NCI-H526 (cell line): ENCODE results near the gene SMC6.

ENCODE experiments used
- DNase-seq, 2 experiments: peaks; one replicate each; lab custom pipeline; 2025; lab: John Stamatoyannopoulos, UW

SMC6 gene

DNA sequence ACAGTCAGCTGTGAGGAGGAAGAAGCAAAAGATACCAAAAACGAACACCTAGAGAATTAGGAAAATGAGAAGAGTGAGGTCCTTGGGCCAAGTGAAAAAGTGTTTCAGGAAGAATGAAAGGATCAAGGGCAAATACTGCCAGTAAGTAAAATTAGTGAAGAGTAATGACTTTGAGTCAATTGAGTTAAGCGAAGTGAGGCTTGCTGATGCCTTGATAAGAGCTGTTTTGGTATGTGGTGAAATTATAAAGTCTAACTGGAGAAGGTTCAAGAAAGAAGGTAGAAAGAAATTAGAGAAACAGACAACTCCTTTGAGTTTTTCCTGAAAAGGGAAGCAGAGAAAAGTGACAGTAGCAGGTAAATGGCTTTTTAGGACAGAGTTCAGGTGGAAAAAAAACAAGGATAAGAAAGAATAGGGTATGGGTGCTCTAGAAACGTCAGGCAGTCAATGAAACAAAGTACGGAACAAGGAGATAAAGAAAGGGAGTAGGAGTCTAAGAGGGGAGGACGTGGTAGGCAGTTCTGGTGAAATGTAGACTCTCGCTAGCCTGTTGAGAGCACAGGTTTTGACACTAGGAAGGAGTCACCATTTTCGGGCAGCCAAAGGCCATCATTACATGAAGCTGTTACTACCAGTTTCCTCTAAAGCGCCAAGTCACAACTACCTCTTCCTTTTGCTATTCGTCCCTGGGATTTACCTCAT lies 42.9 kb downstream of the SMC6 start:
- DNase-seq: no peak

DNA sequence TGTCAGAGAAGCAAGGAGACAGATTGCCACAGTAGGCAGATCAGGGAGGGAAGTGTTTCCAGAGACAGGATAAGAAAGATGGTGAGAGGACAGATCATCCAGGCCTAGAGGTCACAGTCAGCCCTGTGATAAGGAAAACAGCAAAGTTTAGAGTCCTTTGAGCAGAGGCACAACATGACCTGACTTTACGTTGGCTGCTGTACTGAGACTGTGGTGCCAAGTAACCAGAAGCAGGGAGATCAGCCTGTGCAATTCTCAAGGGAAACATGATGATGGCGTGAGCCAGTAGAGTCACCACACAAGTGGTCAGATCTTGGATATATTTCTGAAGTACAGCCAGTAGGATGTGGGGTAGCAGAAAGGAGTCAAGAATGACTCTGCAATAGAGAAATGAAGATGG lies 43.7 kb downstream of the SMC6 start:
- DNase-seq: no peak

DNA sequence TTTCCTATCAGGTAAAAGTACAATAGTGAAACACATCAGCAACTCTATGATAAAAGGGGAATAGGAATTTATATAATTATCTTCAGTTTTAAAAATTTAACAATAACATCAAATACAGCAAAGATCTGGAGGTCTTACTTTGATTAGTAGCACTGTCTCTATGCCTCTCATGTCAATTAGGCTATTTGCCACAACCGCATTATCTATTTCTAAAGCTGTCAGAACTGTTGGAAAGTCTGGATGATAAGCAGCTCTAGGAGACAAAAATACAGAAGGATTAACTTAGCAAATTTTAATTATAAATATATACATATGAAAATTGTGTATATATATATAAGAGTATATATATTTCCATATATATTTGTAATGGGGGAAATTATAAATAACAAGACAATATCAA lies 45.1 kb downstream of the SMC6 start:
- DNase-seq: no peak

DNA sequence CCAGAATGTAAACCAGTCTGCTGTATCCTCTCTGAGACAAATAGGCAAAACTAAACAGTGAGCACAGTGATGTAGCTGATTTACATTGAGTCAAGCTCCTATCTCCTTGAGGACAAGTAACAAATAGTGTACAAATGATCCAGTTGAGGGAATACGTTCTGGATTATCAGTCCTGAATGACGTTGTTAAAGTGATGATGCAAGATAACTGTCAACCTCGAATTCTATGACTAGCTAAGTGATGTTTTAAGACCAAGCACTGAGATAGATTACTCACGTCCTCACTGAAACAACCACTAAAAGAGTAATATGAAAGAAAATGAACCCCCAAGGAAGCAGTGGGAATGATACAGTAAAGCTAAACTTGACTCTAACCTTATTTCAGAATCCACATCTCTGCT lies 46.8 kb downstream of the SMC6 start:
- DNase-seq: no peak

GRCh38 chr2:17690776-17691175 lies 62.8 kb downstream of the SMC6 start:
- no peak for DNase-seq

DNA sequence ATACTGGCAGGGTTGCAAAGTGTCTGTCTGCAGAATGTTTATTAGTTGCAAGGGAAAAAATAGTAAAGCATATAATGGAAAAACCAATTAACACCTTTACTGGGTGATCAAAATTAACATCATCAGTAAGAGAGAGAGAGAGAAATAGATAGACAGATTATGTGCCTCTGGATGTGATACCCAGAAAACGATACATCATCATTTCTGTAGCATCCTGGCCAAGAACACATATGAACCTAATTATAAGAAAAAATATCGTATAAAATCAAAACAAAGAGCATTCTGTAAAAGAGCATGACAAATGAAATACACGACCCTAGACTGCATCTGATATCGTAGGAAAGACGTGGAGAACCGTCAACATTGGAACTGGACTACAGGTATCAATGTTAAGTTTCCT lies 64.6 kb downstream of the SMC6 start:
- no peak for DNase-seq

DNA sequence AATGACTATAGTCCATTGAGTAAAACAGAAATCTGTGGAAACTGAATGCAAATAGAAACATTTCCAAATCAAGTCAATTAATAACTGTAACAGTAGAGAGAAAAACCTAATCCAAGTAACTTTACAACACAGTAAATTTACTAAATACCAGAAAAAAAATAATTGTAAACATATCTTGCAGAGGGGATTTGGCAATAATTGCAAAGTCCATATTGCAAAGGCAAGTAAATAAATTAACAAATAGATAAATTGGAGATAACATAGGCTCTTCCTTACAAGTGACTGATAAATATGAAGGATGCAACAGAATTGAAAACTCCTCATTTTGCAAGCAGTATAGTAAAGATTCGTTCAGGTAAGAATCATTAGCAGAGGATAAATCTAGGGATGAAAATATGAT lies 65.0 kb downstream of the SMC6 start:
- no peak for DNase-seq

GRCh38 chr2:17683981-17684380 lies 69.6 kb downstream of the SMC6 start:
- no peak for DNase-seq

DNA sequence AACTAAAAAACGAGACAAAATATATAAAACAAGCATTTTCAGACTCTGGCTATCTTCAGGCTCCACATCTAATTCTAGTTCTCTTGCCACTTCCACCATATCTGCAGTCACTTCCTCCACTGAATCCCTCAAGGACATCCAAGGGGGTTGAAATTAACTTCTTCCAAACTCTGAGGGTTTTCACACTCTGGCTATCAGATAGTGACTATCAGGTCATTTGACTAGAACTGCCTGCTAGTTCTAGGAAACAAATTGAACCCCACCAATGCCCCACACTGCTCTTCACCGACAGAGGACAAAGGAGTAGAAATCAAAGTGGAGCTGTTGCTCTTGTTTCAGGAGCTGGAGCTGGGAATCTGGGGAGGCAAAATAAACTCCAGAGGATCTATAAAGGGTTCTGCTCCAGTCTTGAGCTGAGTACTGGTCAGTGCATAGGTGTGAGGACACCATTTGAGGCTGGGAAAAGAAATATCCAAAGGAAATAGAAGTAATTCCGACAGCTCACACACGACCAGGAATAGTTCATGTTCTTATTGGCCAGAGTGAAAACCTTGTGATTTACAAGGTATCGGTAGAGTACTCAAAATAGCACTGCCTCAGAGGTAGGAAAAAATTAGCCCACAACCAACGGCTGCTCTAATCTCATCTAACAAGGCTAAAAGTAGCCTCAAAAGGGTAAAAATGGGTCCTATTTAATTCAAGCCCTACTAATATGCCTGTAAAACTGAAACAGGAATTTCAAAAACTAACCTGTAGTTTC lies 71.3 kb downstream of the SMC6 start:
- DNase-seq: no peak

GRCh38 chr2:17680119-17680518 lies 73.5 kb downstream of the SMC6 start:
- no peak for DNase-seq

DNA sequence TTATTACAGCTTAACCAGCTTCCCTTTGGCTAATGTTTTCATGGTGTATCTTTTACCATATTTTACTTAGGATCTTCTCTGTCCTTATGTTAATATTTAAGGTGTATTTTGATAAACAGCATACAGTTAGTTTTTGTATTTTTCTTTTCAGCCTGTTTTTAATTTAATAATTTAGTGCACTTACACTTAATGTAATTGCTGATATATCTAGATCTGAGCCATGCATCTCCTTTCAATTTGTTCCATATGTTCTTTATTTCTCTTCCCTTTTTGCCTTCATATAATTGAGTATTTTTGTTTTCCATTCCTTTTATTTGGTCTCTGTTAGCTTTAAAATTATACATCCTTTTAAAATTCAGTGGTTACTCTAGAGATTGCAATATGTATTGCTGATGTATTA lies 78.8 kb downstream of the SMC6 start:
- no peak for DNase-seq

GRCh38 chr2:17672583-17673317 lies 80.9 kb downstream of the SMC6 start:
- DNase-seq: no peak

DNA sequence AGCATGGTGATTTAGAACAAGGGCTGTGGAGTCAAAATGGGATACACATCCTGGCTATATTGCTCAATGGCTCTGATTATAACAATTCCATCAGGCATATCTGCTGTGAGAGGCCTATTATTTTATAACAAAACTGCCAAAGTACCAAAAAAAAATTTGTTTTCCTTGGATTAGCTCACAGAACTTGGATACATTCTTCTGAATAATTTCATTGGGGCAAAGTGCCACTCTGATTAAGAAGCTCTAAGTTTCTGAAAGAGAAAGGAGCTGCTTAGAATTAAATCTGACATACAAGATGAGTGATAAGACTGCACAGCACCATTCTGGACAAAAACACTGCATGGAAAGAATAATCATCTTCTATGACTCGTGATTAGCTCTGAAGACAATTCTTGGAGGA lies 85.7 kb downstream of the SMC6 start:
- no peak for DNase-seq

DNA sequence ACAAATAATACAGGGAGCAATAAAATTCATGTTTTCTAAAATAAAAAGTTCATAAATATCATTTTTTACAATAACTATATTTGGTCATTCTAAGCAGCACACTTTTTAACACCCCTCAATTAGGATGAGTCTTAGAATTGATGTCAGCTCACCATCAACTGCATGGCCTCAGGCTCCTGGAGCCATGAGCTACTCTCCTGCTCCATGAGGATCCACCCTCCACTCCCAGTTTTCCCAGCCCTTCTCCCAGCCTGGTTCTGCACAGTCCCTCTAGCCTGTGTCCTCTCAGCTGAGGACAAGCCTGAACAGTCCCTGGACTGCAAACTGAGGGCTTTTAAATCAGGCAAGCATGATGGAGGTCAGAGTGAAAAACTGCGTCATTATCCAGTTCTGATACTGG lies 89.1 kb downstream of the SMC6 start:
- no peak for DNase-seq

DNA sequence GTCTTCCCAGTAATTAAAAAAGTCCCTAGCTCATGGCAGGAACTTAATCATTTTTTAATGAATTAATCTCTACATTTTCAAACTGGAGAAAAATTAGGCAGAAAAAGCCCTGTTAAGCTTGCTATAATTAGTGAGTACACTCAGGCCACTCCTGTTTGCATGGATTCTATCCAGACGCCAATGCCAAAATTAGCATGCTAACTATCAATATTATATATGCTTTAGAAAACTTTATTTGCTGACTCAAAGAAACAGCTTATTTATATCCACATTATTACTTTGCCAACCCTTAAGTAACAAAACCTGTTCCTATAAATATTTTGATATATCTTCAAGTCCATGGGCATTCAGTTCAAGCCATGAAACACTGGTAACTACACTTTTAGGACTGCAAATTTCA lies 90.9 kb downstream of the SMC6 start:
- DNase-seq: no peak

GRCh38 chr2:17661460-17661859 lies 92.2 kb downstream of the SMC6 start:
- DNase-seq: no peak

GRCh38 chr2:17660219-17660618 lies 93.4 kb downstream of the SMC6 start:
- no peak for DNase-seq

DNA sequence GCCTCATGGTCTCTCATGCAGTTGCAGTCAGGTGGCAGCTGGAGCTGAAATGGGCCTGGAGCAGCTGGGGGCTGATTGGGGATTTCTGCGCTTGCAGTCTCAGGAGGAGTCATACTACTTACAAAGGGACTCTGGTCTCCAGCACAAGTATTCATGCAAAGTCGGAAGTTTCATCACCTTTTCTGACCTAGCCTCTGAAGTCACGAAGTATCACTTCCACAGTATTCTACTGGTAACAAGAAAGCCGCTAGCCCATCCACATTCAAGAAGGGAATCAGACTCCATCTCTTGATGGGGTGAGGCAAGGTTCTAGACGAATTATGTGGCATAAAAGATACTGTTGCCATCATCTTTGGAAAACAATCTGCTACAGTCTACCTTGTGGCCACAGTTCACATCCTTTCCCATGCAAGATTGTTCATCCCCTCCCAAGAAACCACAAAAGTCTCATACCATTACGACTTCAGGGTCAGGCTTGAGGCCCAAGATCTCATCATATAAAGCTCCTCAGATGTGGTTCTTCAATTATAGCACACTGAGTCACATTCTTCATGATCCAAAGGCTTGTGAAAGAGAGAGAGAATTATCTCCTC lies 95.3 kb downstream of the SMC6 start:
- no peak for DNase-seq

DNA sequence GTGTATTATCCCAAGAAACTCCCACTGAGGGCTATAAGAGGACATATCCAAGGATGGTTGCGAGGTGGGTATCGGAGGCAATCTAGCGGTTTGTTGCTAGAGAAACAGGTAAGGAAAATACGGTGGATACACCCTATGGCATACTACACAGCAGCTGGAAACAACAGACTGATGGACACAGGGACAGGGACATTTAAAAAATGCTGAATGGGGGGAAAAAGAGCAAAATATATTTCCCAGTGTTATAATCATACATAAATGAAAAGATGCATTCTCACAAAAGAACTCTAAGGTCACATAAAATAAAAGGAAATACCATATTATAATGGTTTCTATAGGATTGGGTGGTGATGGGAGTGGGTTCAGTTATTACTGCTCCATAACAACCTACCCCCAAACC lies 95.9 kb downstream of the SMC6 start:
- no peak for DNase-seq

GRCh38 chr2:17652681-17653394 lies 100.8 kb downstream of the SMC6 start:
- no peak for DNase-seq

- peak; percentile 6 to 26 for DNase-seq
Measured at GRCh38 chr2:17649026-17649425, 104.6 kb downstream of the SMC6 start.

GRCh38 chr2:17648581-17648980 lies 105.0 kb downstream of the SMC6 start:
- DNase-seq: no peak
